Measurements from ENCODE around the gene GAGE1.
"Not testable (repeated sequence)": the region's sequence is repeated elsewhere in the genome, so short reads cannot be mapped to it uniquely, and the experiment has no call there.

The GAGE1 gene, protein sequence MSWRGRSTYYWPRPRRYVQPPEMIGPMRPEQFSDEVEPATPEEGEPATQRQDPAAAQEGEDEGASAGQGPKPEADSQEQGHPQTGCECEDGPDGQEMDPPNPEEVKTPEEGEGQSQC

DNA sequence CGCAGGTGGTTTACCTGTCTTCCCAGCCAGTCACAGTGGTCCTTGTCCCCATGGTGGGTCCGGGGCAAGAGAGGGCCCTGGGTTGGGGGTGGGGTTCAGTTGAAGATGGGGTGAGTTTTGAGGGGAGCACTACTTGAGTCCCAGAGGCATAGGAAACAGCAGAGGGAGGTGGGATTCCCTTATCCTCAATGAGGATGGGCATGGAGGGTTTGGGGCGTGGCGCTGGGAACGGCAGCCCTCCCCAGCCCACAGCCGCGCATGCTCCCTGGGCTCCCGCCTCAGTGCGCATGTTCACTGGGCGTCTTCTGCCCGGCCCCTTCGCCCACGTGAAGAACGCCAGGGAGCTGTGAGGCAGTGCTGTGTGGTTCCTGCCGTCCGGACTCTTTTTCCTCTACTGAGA is at the start of gene GAGE1:
GAGE1 (plus strand) TSS at position 301 of the 400 bp plus-strand sequence. CDS start 1,155 bp downstream, outside the sequence.
- not testable (repeated sequence) for DNase-seq (ENCODE audit: low read depth)

DNA sequence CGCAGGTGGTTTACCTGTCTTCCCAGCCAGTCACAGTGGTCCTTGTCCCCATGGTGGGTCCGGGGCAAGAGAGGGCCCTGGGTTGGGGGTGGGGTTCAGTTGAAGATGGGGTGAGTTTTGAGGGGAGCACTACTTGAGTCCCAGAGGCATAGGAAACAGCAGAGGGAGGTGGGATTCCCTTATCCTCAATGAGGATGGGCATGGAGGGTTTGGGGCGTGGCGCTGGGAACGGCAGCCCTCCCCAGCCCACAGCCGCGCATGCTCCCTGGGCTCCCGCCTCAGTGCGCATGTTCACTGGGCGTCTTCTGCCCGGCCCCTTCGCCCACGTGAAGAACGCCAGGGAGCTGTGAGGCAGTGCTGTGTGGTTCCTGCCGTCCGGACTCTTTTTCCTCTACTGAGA is 47.8 kb upstream of the GAGE1 start, which contains the start of gene GAGE12E:
GAGE12E (plus strand) TSS at position 301 of the 400 bp plus-strand sequence. CDS start 1,155 bp downstream, outside the sequence.
- not testable (repeated sequence) for DNase-seq (ENCODE audit: low read depth)

DNA sequence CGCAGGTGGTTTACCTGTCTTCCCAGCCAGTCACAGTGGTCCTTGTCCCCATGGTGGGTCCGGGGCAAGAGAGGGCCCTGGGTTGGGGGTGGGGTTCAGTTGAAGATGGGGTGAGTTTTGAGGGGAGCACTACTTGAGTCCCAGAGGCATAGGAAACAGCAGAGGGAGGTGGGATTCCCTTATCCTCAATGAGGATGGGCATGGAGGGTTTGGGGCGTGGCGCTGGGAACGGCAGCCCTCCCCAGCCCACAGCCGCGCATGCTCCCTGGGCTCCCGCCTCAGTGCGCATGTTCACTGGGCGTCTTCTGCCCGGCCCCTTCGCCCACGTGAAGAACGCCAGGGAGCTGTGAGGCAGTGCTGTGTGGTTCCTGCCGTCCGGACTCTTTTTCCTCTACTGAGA is 38.3 kb upstream of the GAGE1 start, which contains the start of gene GAGE12F:
GAGE12F (plus strand) TSS at position 301 of the 400 bp plus-strand sequence. CDS start 1,155 bp downstream, outside the sequence.
- not testable (repeated sequence) for DNase-seq (ENCODE audit: low read depth)

DNA sequence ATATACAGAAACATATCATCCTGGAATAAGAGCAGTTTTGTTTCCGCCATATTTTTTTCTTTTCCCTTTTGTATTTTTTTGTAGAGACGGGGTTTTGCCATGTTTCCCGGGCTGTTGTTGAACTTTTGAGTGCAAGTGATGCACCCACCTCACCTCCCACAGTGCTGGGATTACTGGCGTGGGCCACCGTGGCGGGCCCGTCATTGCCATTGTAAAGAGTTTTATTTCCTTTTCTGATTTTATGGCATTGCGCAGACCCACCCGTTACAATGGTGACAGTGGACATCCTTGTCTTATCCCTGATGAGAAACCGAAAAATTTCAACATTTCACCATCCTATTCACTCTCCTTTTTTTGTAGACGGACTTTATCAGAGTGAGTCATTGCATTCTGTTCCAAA is 30.1 kb upstream of the GAGE1 start:
- DNase-seq (ENCODE audit: low read depth), result not testable (repeated sequence)

DNA sequence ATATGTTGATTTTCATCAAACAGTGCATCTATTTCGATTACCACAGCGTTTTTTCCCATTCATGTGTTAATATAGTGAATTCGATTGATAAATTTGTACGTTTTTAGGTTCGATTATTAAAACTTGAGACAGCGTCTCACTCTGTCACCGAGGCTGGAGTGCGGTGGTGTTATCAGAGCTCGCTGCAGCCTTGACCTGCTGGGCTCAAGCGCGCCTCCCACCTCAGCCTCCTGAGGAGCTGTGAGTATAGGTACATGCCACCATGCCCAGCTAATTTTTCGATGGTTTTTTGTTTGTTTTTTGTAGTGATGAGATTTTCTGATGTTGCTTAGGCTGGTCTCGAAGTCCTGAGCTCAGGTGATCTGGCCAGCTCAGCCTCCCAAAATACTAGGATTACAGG is 29.7 kb upstream of the GAGE1 start:
- DNase-seq (ENCODE audit: low read depth), result not testable (repeated sequence)

DNA sequence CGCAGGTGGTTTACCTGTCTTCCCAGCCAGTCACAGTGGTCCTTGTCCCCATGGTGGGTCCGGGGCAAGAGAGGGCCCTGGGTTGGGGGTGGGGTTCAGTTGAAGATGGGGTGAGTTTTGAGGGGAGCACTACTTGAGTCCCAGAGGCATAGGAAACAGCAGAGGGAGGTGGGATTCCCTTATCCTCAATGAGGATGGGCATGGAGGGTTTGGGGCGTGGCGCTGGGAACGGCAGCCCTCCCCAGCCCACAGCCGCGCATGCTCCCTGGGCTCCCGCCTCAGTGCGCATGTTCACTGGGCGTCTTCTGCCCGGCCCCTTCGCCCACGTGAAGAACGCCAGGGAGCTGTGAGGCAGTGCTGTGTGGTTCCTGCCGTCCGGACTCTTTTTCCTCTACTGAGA is 28.7 kb upstream of the GAGE1 start, which contains the start of gene GAGE12G:
GAGE12G (plus strand) TSS at position 301 of the 400 bp plus-strand sequence. CDS start 1,155 bp downstream, outside the sequence.
- DNase-seq (ENCODE audit: low read depth), result not testable (repeated sequence)

DNA sequence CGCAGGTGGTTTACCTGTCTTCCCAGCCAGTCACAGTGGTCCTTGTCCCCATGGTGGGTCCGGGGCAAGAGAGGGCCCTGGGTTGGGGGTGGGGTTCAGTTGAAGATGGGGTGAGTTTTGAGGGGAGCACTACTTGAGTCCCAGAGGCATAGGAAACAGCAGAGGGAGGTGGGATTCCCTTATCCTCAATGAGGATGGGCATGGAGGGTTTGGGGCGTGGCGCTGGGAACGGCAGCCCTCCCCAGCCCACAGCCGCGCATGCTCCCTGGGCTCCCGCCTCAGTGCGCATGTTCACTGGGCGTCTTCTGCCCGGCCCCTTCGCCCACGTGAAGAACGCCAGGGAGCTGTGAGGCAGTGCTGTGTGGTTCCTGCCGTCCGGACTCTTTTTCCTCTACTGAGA is 19.2 kb upstream of the GAGE1 start, which contains the start of gene GAGE12H:
GAGE12H (plus strand) TSS at position 301 of the 400 bp plus-strand sequence. CDS start 1,155 bp downstream, outside the sequence.
- DNase-seq (ENCODE audit: low read depth), result not testable (repeated sequence)

DNA sequence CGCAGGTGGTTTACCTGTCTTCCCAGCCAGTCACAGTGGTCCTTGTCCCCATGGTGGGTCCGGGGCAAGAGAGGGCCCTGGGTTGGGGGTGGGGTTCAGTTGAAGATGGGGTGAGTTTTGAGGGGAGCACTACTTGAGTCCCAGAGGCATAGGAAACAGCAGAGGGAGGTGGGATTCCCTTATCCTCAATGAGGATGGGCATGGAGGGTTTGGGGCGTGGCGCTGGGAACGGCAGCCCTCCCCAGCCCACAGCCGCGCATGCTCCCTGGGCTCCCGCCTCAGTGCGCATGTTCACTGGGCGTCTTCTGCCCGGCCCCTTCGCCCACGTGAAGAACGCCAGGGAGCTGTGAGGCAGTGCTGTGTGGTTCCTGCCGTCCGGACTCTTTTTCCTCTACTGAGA is 9.6 kb upstream of the GAGE1 start, which contains the start of gene GAGE2A:
GAGE2A (plus strand) TSS at position 301 of the 400 bp plus-strand sequence. CDS start 1,155 bp downstream, outside the sequence.
- not testable (repeated sequence) for DNase-seq (ENCODE audit: low read depth)

DNA sequence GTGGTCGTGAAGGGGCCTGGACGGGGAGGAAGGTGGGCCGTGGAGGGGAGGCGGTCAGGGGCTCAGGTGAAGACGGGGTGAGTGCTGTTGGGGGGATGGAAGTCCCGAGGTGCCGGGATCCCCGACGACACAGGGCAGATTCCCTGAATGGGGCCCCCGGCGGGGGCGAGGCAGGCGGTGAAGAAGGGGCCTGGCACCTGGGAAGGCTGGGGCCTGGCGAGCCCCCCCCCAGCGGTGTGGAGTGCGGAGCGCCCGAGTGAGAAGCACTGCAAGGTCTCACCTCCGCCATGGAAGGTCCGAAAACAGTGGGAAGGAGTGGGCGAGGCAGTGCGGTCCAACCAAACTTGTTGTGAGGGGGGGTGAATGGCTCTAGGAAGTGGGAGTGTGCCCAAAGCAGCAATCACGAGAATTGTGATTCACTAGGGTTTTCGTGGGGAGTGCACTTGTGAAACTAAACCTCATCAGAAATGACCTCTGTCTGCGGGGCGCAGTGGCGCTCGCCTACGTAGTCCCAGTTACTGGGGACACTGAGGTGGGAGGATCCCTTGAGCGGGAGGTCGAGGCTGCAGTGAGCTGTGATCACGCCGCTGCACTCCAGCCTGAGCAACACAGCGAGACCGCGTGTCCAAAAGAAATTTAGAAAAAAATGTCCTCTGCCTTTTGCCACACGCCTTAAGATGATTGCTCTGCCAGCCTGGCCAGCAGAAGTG is 8.9 kb upstream of the GAGE1 start:
- not testable (repeated sequence) for DNase-seq (ENCODE audit: low read depth)

DNA sequence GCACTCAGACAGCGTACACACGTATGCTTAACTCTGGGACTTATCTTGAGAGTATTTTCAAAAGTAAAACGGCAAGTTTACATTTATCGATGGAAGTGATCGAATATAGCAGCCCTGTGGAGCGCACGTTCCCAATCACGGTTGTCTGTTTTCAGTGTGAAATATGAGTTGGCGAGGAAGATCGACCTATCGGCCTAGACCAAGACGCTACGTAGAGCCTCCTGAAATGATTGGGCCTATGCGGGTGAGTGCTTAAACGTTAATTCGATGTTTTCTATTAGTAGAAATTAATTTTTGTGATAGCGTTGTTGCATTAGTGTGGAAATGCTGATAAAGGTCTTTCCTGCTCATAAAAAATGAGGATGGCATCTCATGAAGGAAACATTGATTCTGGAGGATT is 8.3 kb upstream of the GAGE1 start:
- DNase-seq (ENCODE audit: low read depth), result not testable (repeated sequence)

DNA sequence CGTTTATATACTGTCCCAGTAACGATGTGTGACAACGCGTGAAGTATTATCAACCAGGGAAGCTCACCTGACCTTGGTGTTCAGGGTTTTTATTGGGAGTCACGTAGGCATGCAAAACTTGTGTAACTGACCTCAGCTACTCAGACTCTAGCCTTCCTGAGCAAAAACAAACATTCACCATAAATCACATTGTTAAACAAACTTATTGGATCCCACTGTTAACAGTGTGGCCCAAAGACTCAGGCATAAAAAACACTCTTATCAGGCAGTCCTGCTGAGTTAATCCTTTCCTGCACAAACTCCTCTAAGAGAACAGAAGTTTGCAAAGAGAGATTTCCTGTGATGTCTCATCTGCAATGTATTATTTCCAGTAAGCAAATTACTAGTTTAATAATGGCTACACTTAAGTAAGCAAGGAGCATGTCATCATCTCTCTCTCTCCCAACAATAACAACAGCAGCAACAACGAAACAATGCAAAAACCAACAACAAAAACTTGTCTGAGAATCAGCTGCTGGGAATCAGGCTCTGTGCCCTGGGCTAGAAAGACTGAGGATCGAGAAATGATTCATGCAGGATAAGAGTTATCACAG is 12.0 kb downstream of the GAGE1 start:
- DNase-seq (ENCODE audit: low read depth), result no peak

DNA sequence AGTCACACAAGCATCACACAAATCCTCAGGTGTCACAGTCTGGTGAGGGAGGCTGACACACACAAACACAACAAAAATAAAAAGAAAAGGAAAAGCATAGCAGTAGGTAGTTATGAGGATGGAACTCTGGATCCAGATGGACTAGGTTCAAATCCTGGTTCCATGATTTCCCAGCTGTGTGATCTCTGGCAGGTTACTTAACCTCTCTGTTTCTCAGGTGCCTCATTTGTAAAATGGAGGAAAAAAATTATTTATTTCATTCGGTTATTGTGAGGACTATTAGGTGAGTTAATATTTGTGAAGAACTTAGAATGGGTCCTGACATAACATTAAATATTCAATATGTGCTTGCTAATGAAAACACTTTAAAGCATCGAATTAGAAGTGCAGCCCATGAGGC is 19.8 kb downstream of the GAGE1 start:
- no peak for DNase-seq (ENCODE audit: low read depth)

DNA sequence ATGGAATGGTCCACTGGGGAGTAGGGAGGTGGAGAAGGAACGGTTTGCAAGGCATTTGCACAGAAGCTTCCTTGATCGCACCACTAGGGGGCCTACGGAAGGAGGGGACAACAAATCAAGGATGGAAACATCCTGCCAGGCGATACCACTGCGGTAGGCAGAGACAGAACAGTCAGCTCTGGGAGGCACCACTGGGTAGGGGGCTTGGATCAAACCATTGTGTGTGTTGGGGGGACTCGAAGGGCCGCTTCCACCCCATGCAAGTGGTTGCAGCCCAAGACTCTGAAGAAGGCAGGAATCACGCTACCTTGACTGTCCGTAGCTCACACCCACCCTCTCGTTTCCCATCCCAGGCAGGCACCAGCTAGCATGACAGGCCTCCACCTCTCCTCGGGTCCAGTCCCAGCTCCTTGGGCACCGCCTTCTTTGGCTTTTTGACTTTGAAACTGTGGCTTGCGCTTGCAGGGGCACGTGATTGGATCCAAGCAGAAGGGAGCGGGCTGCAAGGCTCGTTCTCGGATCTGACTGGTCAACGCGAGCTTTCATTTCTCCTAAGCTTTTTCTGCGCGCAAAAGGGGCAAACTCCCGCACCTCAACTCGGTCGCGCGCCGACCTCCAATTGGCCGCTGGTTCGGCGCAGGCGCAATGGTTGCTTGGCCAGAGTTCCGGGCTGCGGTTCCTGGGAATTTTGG is 28.4 kb downstream of the GAGE1 start:
- no peak for DNase-seq (ENCODE audit: low read depth)

DNA sequence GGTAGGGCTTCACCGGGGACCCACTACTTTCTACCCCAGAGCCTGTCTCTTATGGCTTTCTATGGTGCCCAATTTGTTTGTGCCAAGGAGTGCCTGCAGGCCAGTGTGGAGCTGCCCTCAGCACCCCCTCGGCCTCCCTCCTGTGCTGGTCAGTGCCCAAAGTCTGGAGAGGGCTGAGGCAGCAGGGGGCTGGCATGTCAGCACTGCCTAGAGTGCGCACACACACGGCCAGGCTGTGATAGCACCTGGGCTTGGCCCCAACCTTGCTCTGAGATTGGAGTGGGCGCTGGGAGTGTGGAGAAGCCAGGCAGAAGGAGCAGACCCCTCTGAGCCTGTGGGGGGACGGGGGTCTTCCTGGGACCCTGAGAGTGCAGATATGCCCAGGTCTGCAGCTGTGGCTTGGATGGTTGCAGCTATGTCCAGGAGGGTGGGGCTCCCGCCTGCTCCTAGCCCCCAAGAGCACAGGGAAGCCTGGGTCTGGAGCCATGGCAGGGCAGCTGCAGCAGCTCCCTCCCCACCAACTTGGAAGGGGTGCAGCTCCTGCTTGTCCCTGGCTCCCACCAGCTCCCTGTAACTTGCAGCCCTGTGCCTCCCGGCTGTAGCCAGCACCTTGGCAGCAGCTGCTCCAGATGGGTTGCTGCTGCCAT is 46.3 kb downstream of the GAGE1 start:
- DNase-seq (ENCODE audit: low read depth), result no peak

DNA sequence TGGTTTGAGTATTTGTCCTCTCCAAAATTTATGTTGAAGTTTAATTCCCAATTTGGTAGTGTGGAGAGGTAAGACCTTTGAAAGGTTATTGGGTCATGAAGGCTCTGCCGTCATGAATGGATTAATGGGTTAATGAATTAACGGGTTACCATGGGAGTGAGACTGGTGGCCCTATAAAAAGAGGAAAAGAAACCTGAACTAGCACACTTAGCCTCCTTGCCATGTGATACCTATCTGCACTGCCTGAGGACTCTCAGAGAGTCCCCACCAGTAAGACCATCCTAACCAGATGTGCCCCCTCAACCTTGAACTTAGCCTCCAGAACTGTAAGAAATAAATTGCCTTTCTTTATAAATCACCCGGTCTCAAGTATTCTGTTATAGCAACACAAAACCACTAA is 57.7 kb downstream of the GAGE1 start:
- no peak for DNase-seq (ENCODE audit: low read depth)

All from ELR (cell line).